PFSK-1 (cell line): ENCODE data around the gene SLC41A3.

Experiments
- FOXP2 ChIP-seq: optimal IDR thresholded peaks from 2 replicates; pipeline ENCODE3; 2011; ENCODE audit warnings: borderline replicate concordance, control low read depth, inconsistent platforms; ENCODE audit not compliant: insufficient read depth; ENCODE audit errors: extremely low read length, extremely low read depth
- POLR2AphosphoS5 ChIP-seq: IDR thresholded peaks from 2 replicates; pipeline ENCODE4 v1.6.1; 2012; ENCODE audit warnings: low read depth, mild to moderate bottlenecking, control low read depth, low read length, moderate library complexity
- REST ChIP-seq, 2 experiments: IDR thresholded peaks; 2 replicates each; pipeline versions ENCODE4 v1.6.1 to v1.8.0; 2011 to 2012; ENCODE audit warnings: low read depth in 2 of 2, low read length in 2 of 2, control low read depth in 1 of 2, inconsistent platforms in 1 of 2, mild to moderate bottlenecking in 1 of 2, moderate library complexity in 1 of 2; ENCODE audit not compliant: insufficient read depth in 1 of 2
- SIN3A ChIP-seq: IDR thresholded peaks from 2 replicates; pipeline ENCODE4 v1.6.1; 2012; ENCODE audit warnings: mild to moderate bottlenecking, low read length, moderate library complexity, borderline replicate concordance; ENCODE audit not compliant: insufficient read depth
- TAF1 ChIP-seq: IDR thresholded peaks from 2 replicates; pipeline ENCODE4 v1.6.1; 2012; ENCODE audit warnings: low read length, control low read depth, borderline replicate concordance; ENCODE audit not compliant: insufficient read depth

GRCh38 chr3:126056088-126056487 lies 27.8 kb downstream of the SLC41A3 start:
- TF ChIP-seq POLR2AphosphoS5 (no peak), REST (IDR thresholded peaks at IDR 0.05; ENCODE audit: insufficient read depth in 1 of 2, low read depth in 2 of 2, low read length in 2 of 2) (no peak), SIN3A (no peak), TAF1 (no peak), FOXP2 (no peak)
